ENCODE results near the gene PRSS21.

Gene PRSS21

GRCh38 chr16:2777231-2777902, 39.7 kb upstream of the PRSS21 start, which contains the start of gene ELOB:
Gene ELOB (minus strand): TSS chr16:2777280. CDS start chr16:2777239, 41 bp downstream.
- no peak for TF ChIP-seq CTCF (conservative IDR thresholded peaks at IDR 0.05)
- peak within 1 kb of the TSS; percentile 96 for H3K27ac ChIP-seq

GRCh38 chr16:2777903-2778629, 39.0 kb upstream of the PRSS21 start:
- peak overlapping the region; percentile 96 for H3K27ac ChIP-seq
- TF ChIP-seq CTCF (conservative IDR thresholded peaks at IDR 0.05), result no peak

GRCh38 chr16:2778630-2778958, 38.4 kb upstream of the PRSS21 start:
- H3K27ac ChIP-seq, result no peak overlapping the region
- TF ChIP-seq CTCF (conservative IDR thresholded peaks at IDR 0.05), result no peak

- no peak for TF ChIP-seq CTCF (conservative IDR thresholded peaks at IDR 0.05)
- H3K27ac ChIP-seq, result no peak overlapping the region
Measured at GRCh38 chr16:2779151-2779920, 37.7 kb upstream of the PRSS21 start.

- no peak for TF ChIP-seq CTCF (conservative IDR thresholded peaks at IDR 0.05)
- H3K27ac ChIP-seq, result no peak overlapping the region
Measured at GRCh38 chr16:2779978-2780898, 36.8 kb upstream of the PRSS21 start.

GRCh38 chr16:2782583-2783351, 34.3 kb upstream of the PRSS21 start:
- no peak for TF ChIP-seq CTCF (conservative IDR thresholded peaks at IDR 0.05)
- H3K27ac ChIP-seq, result no peak overlapping the region

Measured in VCaP (cell line).